H9 (cell line): ENCODE results near the gene IMMP2L. TPM values are rescaled to one million over a fixed set of nuclear protein-coding genes. Genes with fewer than 3 reads are reported as not detected.

Experiments
- DNase-seq: peaks from one replicate; pipeline ENCODE4 v3.0.0-alpha.2; 2017
- H2AFZ ChIP-seq: one replicate; pipeline ENCODE4 v1.6.1; 2013; ENCODE audit warnings: mild to moderate bottlenecking, low read length, control low read depth, moderate library complexity
- H2AK5ac ChIP-seq: 2 replicates; pipeline ENCODE4 v1.6.1; 2013; ENCODE audit warnings: low read length, control low read depth, mixed read lengths; ENCODE audit not compliant: insufficient read length
- H2BK120ac ChIP-seq: one replicate; pipeline ENCODE4 v1.6.1; 2013; ENCODE audit warnings: low read depth, mild to moderate bottlenecking, low read length, control low read depth, inconsistent platforms; ENCODE audit not compliant: poor library complexity, severe bottlenecking
- H2BK12ac ChIP-seq: 2 replicates; pipeline ENCODE4 v1.6.1; 2013; ENCODE audit warnings: low read length, control low read depth, mixed read lengths, low read depth; ENCODE audit not compliant: insufficient read length
- H2BK15ac ChIP-seq: 2 replicates; pipeline ENCODE4 v1.6.1; 2013; ENCODE audit warnings: low read depth, low read length, control low read depth
- H2BK20ac ChIP-seq: one replicate; pipeline ENCODE4 v1.6.1; 2013; ENCODE audit warnings: low read depth, mild to moderate bottlenecking, low read length, control low read depth, inconsistent platforms; ENCODE audit not compliant: poor library complexity, severe bottlenecking
- H2BK5ac ChIP-seq: 2 replicates; pipeline ENCODE4 v1.6.1; 2013; ENCODE audit warnings: low read length, control low read depth, mixed read lengths; ENCODE audit not compliant: insufficient read length
- H3K14ac ChIP-seq: 2 replicates; pipeline ENCODE4 v1.6.1; 2013; ENCODE audit warnings: low read length, control low read depth; ENCODE audit not compliant: insufficient read depth
- H3K18ac ChIP-seq: 2 replicates; pipeline ENCODE4 v1.6.1; 2013; ENCODE audit warnings: low read depth, mild to moderate bottlenecking, mixed read lengths, low read length, control low read depth; ENCODE audit not compliant: insufficient read length
- H3K23ac ChIP-seq: 2 replicates; pipeline ENCODE4 v1.6.1; 2013; ENCODE audit warnings: low read length, control low read depth, mixed read lengths, low read depth; ENCODE audit not compliant: insufficient read length
- H3K23me2 ChIP-seq: 2 replicates; pipeline ENCODE4 v1.6.1; 2013; ENCODE audit warnings: low read depth, mild to moderate bottlenecking, mixed read lengths, low read length, control low read depth; ENCODE audit not compliant: insufficient read length, poor library complexity, severe bottlenecking
- H3K27ac ChIP-seq: 2 replicates; pipeline ENCODE4 v1.5.1; 2013; ENCODE audit warnings: low read length, control low read depth, mixed read lengths, low read depth; ENCODE audit not compliant: insufficient read length
- H3K27me3 ChIP-seq: 2 replicates; pipeline ENCODE4 v1.6.1; 2013; ENCODE audit warnings: low read length, control low read depth, inconsistent platforms; ENCODE audit not compliant: insufficient read depth
- H3K4ac ChIP-seq: 2 replicates; pipeline ENCODE4 v1.6.1; 2013; ENCODE audit warnings: low read depth, mild to moderate bottlenecking, control low read depth, inconsistent platforms, low read length, moderate library complexity
- H3K4me1 ChIP-seq: 2 replicates; pipeline ENCODE4 v1.6.1; 2013; ENCODE audit warnings: low read length, control low read depth, inconsistent platforms; ENCODE audit not compliant: insufficient read depth
- H3K4me2 ChIP-seq: 2 replicates; pipeline ENCODE4 v1.6.1; 2013; ENCODE audit warnings: low read length, control low read depth, mixed read lengths; ENCODE audit not compliant: insufficient read length, insufficient read depth
- H3K56ac ChIP-seq: 2 replicates; pipeline ENCODE4 v1.6.1; 2013; ENCODE audit warnings: low read depth, mild to moderate bottlenecking, mixed read lengths, low read length, control low read depth; ENCODE audit not compliant: insufficient read length
- H3K79me1 ChIP-seq: 2 replicates; pipeline ENCODE4 v1.6.1; 2013; ENCODE audit warnings: low read depth, mild to moderate bottlenecking, moderate library complexity, low read length, control low read depth, inconsistent platforms; ENCODE audit not compliant: insufficient read depth, poor library complexity, severe bottlenecking
- H3K79me2 ChIP-seq: 2 replicates; pipeline ENCODE4 v1.6.1; 2013; ENCODE audit warnings: low read length, control low read depth, inconsistent platforms; ENCODE audit not compliant: insufficient read depth
- H3K9ac ChIP-seq: 2 replicates; pipeline ENCODE4 v1.6.1; 2013; ENCODE audit warnings: low read length, control low read depth, mixed read lengths; ENCODE audit not compliant: insufficient read length; ENCODE audit errors: extremely low read depth
- H3K9me3 ChIP-seq: one replicate; pipeline ENCODE4 v1.6.1; 2013; ENCODE audit warnings: low read depth, low read length, inconsistent platforms; ENCODE audit not compliant: control insufficient read depth
- H3T11ph ChIP-seq: one replicate; pipeline ENCODE4 v1.6.1; 2013; ENCODE audit warnings: mild to moderate bottlenecking, low read length, control low read depth, inconsistent platforms
- H4K20me1 ChIP-seq: one replicate; pipeline ENCODE4 v1.6.1; 2013; ENCODE audit not compliant: control insufficient read depth, insufficient read length, insufficient read depth
- H4K5ac ChIP-seq: 2 replicates; pipeline ENCODE4 v1.6.1; 2013; ENCODE audit warnings: low read depth, mild to moderate bottlenecking, mixed read lengths, low read length, control low read depth; ENCODE audit not compliant: insufficient read length
- H4K8ac ChIP-seq: replicated peaks from 2 replicates; pipeline ENCODE4 v1.6.1; 2013; ENCODE audit warnings: low read length, control low read depth, mixed read lengths, low read depth; ENCODE audit not compliant: insufficient read length
- H4K91ac ChIP-seq: 2 replicates; pipeline ENCODE4 v1.6.1; 2013; ENCODE audit warnings: low read depth, mild to moderate bottlenecking, moderate library complexity, mixed read lengths, low read length, control low read depth; ENCODE audit not compliant: insufficient read length
- H3K27ac Mint-ChIP-seq, 3 experiments: 2 replicates in 2 of 3; 3 replicates in 1 of 3; pipeline ENCODE4 v1.8.0; 2020 to 2021; ENCODE audit warnings: mixed read lengths in 3 of 3, mild to moderate bottlenecking in 1 of 3, moderate library complexity in 1 of 3
- H3K27me3 Mint-ChIP-seq: 2 replicates; pipeline ENCODE4 v1.8.0; 2021; ENCODE audit warnings: low read depth, mild to moderate bottlenecking, moderate library complexity, mixed read lengths
- H3K36me3 Mint-ChIP-seq, 3 experiments: 2 replicates in 2 of 3; 3 replicates in 1 of 3; pipeline ENCODE4 v1.8.0; 2020 to 2021; ENCODE audit warnings: low read depth in 3 of 3, mixed read lengths in 3 of 3; ENCODE audit not compliant: insufficient read depth in 1 of 3
- H3K4me1 Mint-ChIP-seq, 2 experiments: 2 replicates each; pipeline ENCODE4 v1.8.0; 2020; ENCODE audit warnings: mixed read lengths in 2 of 2
- H3K4me3 Mint-ChIP-seq, 2 experiments: 2 replicates in 1 of 2; 3 replicates in 1 of 2; pipeline ENCODE4 v1.8.0; 2020 to 2021; ENCODE audit warnings: mild to moderate bottlenecking in 2 of 2, mixed read lengths in 2 of 2, moderate library complexity in 1 of 2
- H3K9me3 Mint-ChIP-seq, 2 experiments: 2 replicates in 1 of 2; 3 replicates in 1 of 2; pipeline ENCODE4 v1.8.0; 2020; ENCODE audit warnings: mild to moderate bottlenecking in 2 of 2, mixed read lengths in 2 of 2, moderate library complexity in 1 of 2
- CTCF ChIP-seq: fragments of 200-600 bp; sonication (generic); conservative IDR thresholded peaks from 3 replicates; pipeline ENCODE4 v1.8.0; 2021; ENCODE audit warnings: antibody characterized with exemption, mild to moderate bottlenecking
- WGBS: extraction: QIAGEN DNeasy Blood & Tissue Kit; methylation state at CpG from one replicate; pipeline ENCODE4 v1.1.7; 2013; ENCODE audit warnings: missing lambda C conversion rate, low lambda C conversion rate, mixed read lengths; ENCODE audit not compliant: insufficient read length; ENCODE audit errors: extremely low coverage; 5-methylcytosine and 5-hydroxymethylcytosine counted together
- total RNA-seq: library from RNA; stranded (reverse); gene quantifications from 2 replicates; pipeline ENCODE4 v1.2.1, GENCODE V29; 2021

The IMMP2L gene
- total RNA-seq, 1 experiment from 2014 or later, result 14.7 TPM

DNA sequence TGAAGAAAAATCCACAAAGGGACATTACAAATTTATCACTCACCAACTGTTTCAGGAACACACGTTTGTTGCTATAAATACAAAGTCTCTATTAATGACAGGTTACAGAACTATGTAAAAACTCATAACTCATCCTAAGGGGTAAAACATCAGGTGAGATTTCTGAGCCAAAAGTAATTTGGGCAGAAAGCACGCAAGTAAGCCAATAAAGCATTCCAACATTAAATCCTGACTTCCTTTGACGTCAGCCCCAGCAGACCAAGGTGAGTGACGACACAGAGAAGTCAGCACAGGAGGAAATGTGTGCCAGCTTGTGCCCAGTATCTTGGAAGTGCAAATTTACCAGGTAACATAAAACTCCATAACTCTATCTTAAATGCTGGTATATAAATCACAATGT lies 45.7 kb downstream of the IMMP2L start:
- Histone ChIP-seq H2AFZ (no peak overlapping the region), H3K4ac (no peak overlapping the region), H3K4me2 (no peak overlapping the region), H2AK5ac (no peak overlapping the region), H3K9ac (no peak overlapping the region), H3K79me2 (no peaks in the 10 kb centered on the region), H3K4me1 (no peaks in the 10 kb centered on the region), H3K79me1 (no peaks in the 10 kb centered on the region), H3K9me3 (no peaks in the 10 kb centered on the region), H2BK12ac (no peak overlapping the region), H4K20me1 (no peaks in the 10 kb centered on the region), H3K56ac (no peak overlapping the region), H3K23ac (no peak overlapping the region), H3K18ac (no peak overlapping the region), H2BK20ac (no peak overlapping the region), H3K14ac (no peak overlapping the region), H4K5ac (no peak overlapping the region), H3K27me3 (no peaks in the 10 kb centered on the region), H2BK120ac (no peak overlapping the region), H2BK5ac (no peak overlapping the region), H3K27ac (no peak overlapping the region), H2BK15ac (no peak overlapping the region), H3T11ph (no peak overlapping the region), H3K23me2 (no peaks in the 10 kb centered on the region), H4K91ac (no peak overlapping the region), H4K8ac (no peak overlapping the region)
- no peak for DNase-seq
- Mint-ChIP-seq H3K4me1 (no peaks in the 10 kb centered on the region), H3K36me3 (peaks cover 0 to 5% (median 0%) of the 10 kb centered on the region in 3 experiments; a peak in 3 of 7 replicates), H3K4me3 (no peak overlapping the region), H3K27ac (no peak overlapping the region), H3K27me3 (no peaks in the 10 kb centered on the region), H3K9me3 (no peaks in the 10 kb centered on the region)
- TF ChIP-seq CTCF, result no peak
- WGBS, result no CpG with 5 or more reads among the region's 4 CpGs
